ENCODE measurements around the gene THPO.

DNA sequence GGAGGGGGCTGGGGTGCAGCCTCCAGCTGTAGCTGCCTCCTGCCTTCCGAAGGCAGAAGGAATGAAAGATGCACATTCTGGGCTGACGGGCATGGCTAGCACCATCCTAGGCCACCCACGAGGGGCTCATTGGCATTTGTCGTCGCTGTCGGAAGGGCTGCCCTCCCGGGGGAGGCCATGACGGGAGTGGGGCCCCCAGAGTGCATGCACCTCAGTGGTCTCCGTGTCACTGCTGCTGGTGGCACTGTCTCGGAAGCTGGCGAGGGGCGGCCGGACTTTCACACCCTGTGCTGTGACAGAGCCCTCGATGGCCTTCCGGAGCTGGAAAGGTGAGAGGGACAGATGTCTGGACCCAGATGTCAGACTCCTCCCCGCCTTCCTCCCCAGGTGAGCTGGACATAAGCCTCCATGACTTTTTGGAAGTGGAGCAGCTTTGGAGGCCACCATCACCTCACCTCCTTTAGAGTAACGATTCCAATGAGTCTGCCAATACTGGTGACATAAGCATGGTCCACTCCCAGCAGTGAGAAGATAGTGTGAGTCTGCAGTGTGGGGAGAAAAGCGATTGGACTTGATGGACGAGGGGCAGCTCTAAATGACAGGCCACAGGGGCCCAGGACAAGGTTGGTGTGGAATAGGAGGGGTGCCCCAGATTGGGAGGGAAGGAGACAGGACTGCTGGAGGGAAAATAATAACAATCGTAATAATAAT, 31.4 kb downstream of the THPO start:
- TF ChIP-seq CTCF (IDR thresholded peaks at IDR 0.05; ENCODE audit: low read depth, low read length, poor library complexity, severe bottlenecking) (no peak), EZH2phosphoT487 (IDR thresholded peaks at IDR 0.05; ENCODE audit: borderline replicate concordance, low read length) (no peak)

Data from DOHH2 (cell line).